ENCODE data around the gene CCDC198. TPM values are rescaled to one million over a fixed set of nuclear protein-coding genes. Genes with fewer than 3 reads are reported as not detected.

CCDC198 gene
- total and polyA plus RNA-seq, 2 of the 13 experiments (the other 11 are each of a cell fraction or from before 2014, with no cell fraction given) = 0.69 to 0.95 TPM

DNA sequence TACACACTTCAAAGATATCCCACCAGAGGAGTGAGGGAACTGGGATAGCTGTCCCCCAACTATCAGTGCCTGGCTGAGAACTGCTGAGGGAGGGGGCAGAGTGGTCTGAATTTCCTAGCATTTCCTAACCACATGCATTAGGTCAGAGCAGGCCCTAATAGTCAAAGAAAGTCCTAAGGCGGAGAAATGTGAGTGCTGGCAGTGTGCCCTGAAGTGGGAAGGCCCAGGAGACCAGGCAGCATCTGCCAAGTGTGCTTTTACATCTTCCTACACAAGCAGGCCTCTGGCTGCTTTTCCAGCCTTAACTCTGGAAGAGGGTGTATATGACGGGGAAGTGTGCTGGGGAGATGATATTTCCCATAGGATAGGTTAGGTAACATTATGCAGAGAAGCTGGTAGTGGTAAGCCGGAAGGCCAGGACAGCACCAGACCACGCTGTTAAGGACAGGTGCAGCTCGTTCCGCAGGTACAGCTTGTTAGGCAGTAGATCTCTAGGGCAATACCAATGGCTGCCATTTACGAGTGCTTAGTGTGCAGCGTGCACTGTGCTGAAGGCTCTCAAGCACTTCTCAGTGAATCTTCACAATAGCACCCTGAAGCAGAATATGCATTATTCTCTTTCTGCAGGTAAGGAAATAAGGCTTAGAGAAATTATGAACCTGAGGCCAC is 9.1 kb upstream of the CCDC198 start:
- Histone ChIP-seq H3K79me2 (ENCODE audit: insufficient read depth, low read length) (no peaks in the 10 kb centered on the region), H3K27ac (ENCODE audit: extremely low read length, insufficient read depth, low read length) (no peak overlapping the region), H2AFZ (ENCODE audit: low read length) (no peak overlapping the region), H3K9ac (ENCODE audit: insufficient read depth, low read depth, low read length) (no peak overlapping the region), H3K4me3 (replicated peaks in 1 of 3; ENCODE audit: insufficient read depth in 1 of 3, low read depth in 2 of 3, low read length in 3 of 3) (no peak overlapping the region), H3K36me3 (replicated peaks in 1 of 2; ENCODE audit: control insufficient read depth in 1 of 2, insufficient read depth in 2 of 2, low read length in 2 of 2) (no peaks in the 10 kb centered on the region), H3K4me1 (ENCODE audit: insufficient read depth, low read length) (no peaks in the 10 kb centered on the region), H3K9me3 (ENCODE audit: low read length) (no peaks in the 10 kb centered on the region), H4K20me1 (ENCODE audit: insufficient read depth, low read length) (no peaks in the 10 kb centered on the region), H3K4me2 (ENCODE audit: low read depth, low read length) (no peak overlapping the region), H3K27me3 (ENCODE audit: control insufficient read depth in 1 of 2, insufficient read depth in 2 of 2, low read length in 2 of 2) (no peaks in the 10 kb centered on the region)
- WGBS (ENCODE audit: low lambda C conversion rate) = 28% methylated on average over 7 of the region's 8 CpGs
- intact Hi-C loops (cut with micrococcal nuclease; ENCODE audit: unreplicated experiment) = no loop called here
- no TSS peak for BruUV-seq (replicated peaks)
- no peak for ATAC-seq
- ChIA-PET CTCF (ENCODE audit: low intra/inter-chr PET ratio, low total read pairs) (no interaction called here), POLR2A (no interaction called here)
- no peak for TF ChIP-seq NFAT5 (CRISPR knock-in tag; IDR thresholded peaks at IDR 0.05)
- no peak for DNase-seq (ENCODE audit: low spot score)
- in situ Hi-C loops (cut with HindIII; ENCODE audit: extremely low pct_ligation_motif_present, low pct_unique_long_range_greater_than_20kb) = no loop called here
- FAIRE-seq = no peak

GRCh38 chr14:57501039-57501557 is 7.4 kb upstream of the CCDC198 start:
- no TSS peak for BruUV-seq (replicated peaks)
- POLR2A ChIA-PET = no interaction called here
- no peak overlapping the region for H3K4me2 ChIP-seq (ENCODE audit: low read depth, low read length)
- H3K36me3 ChIP-seq (replicated peaks in 1 of 2; ENCODE audit: control insufficient read depth in 1 of 2, insufficient read depth in 2 of 2, low read length in 2 of 2) = no peaks in the 10 kb centered on the region
- no peaks in the 10 kb centered on the region for H3K9me3 ChIP-seq (ENCODE audit: low read length)
- CTCF ChIA-PET (ENCODE audit: low intra/inter-chr PET ratio, low total read pairs) = no interaction called here
- in situ Hi-C loops (cut with HindIII; ENCODE audit: extremely low pct_ligation_motif_present, low pct_unique_long_range_greater_than_20kb) (no loop called here), intact Hi-C loops (cut with micrococcal nuclease; ENCODE audit: unreplicated experiment) (no loop called here)
- no peaks in the 10 kb centered on the region for H3K79me2 ChIP-seq (ENCODE audit: insufficient read depth, low read length)
- no peaks in the 10 kb centered on the region for H4K20me1 ChIP-seq (ENCODE audit: insufficient read depth, low read length)
- H3K27ac ChIP-seq (ENCODE audit: extremely low read length, insufficient read depth, low read length) = no peak overlapping the region
- DNase-seq (ENCODE audit: low spot score) (no peak), ATAC-seq (no peak), FAIRE-seq (no peak)
- WGBS (ENCODE audit: low lambda C conversion rate) = 2% methylated on average over 2 of the region's 2 CpGs
- no peak overlapping the region for H2AFZ ChIP-seq (ENCODE audit: low read length)
- H3K9ac ChIP-seq (ENCODE audit: insufficient read depth, low read depth, low read length) = no peak overlapping the region
- H3K27me3 ChIP-seq (ENCODE audit: control insufficient read depth in 1 of 2, insufficient read depth in 2 of 2, low read length in 2 of 2) = no peaks in the 10 kb centered on the region
- no peak overlapping the region for H3K4me3 ChIP-seq (replicated peaks in 1 of 3; ENCODE audit: insufficient read depth in 1 of 3, low read depth in 2 of 3, low read length in 3 of 3)
- H3K4me1 ChIP-seq (ENCODE audit: insufficient read depth, low read length) = no peaks in the 10 kb centered on the region
- TF ChIP-seq ZBTB20 (CRISPR knock-in tag; IDR thresholded peaks at IDR 0.05; ENCODE audit: borderline replicate concordance, low read depth) (no peak), ZFP1 (CRISPR knock-in tag; IDR thresholded peaks at IDR 0.05) (no peak), PCBP1 (IDR thresholded peaks at IDR 0.05; ENCODE audit: borderline replicate concordance, low read depth, low read length) (no peak), CBX2 (IDR thresholded peaks at IDR 0.05; ENCODE audit: low read depth, low read length) (no peak), CBX2 (CRISPR knock-in tag; IDR thresholded peaks at IDR 0.05; ENCODE audit: low read depth) (no peak), ZFP37 (CRISPR knock-in tag; IDR thresholded peaks at IDR 0.05; ENCODE audit: borderline replicate concordance) (no peak), NBN (conservative IDR thresholded peaks at IDR 0.05) (no peak)
- TF ChIP-seq, protein P1, sequence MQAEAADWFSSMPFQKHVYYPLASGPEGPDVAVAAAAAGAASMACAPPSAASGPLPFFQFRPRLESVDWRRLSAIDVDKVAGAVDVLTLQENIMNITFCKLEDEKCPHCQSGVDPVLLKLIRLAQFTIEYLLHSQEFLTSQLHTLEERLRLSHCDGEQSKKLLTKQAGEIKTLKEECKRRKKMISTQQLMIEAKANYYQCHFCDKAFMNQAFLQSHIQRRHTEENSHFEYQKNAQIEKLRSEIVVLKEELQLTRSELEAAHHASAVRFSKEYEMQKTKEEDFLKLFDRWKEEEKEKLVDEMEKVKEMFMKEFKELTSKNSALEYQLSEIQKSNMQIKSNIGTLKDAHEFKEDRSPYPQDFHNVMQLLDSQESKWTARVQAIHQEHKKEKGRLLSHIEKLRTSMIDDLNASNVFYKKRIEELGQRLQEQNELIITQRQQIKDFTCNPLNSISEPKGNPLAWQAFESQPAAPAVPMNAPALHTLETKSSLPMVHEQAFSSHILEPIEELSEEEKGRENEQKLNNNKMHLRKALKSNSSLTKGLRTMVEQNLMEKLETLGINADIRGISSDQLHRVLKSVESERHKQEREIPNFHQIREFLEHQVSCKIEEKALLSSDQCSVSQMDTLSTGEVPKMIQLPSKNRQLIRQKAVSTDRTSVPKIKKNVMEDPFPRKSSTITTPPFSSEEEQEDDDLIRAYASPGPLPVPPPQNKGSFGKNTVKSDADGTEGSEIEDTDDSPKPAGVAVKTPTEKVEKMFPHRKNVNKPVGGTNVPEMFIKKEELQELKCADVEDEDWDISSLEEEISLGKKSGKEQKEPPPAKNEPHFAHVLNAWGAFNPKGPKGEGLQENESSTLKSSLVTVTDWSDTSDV (CRISPR knock-in tag; IDR thresholded peaks at IDR 0.05) = no peak
- TF ChIP-seq, protein P2, sequence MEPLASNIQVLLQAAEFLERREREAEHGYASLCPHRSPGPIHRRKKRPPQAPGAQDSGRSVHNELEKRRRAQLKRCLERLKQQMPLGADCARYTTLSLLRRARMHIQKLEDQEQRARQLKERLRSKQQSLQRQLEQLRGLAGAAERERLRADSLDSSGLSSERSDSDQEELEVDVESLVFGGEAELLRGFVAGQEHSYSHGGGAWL (CRISPR knock-in tag; IDR thresholded peaks at IDR 0.05) = no peak

Measured in HepG2 (cell line).